Cardiac muscle cell (in vitro differentiated cells and primary cell): Measurements from ENCODE around the gene TPO. TPM values are rescaled to one million over a fixed set of nuclear protein-coding genes. Genes with fewer than 3 reads are reported as not detected.
"Not testable (repeated sequence)": the region's sequence is repeated elsewhere in the genome, so short reads cannot be mapped to it uniquely, and the experiment has no call there.

Experiments
- DNase-seq, 2 donors: peaks; one replicate each; pipeline versions ENCODE4 v3.0.0 to v3.0.0-alpha.2; 2010 to 2017; ENCODE audit warnings: low read depth in 1 of 2, low spot score in 1 of 2
- H3K27ac ChIP-seq: fragments of 200-600 bp; sonication (generic); 2 replicates; pipeline ENCODE4 v1.5.1; 2016
- H3K27me3 ChIP-seq: fragments of 200-600 bp; sonication (generic); 2 replicates; pipeline ENCODE4 v1.6.0; 2016; ENCODE audit warnings: control low read depth
- H3K36me3 ChIP-seq: fragments of 200-600 bp; sonication (generic); 2 replicates; pipeline ENCODE4 v1.5.1; 2016; ENCODE audit warnings: control low read depth
- H3K4me1 ChIP-seq: fragments of 200-600 bp; sonication (generic); 2 replicates; pipeline ENCODE4 v1.8.1; 2017; ENCODE audit warnings: low read depth, mild to moderate bottlenecking, mixed run types
- H3K4me3 ChIP-seq: fragments of 200-600 bp; sonication (generic); 2 replicates; pipeline ENCODE4 v1.5.1; 2016; ENCODE audit warnings: mild to moderate bottlenecking
- H3K9me3 ChIP-seq: fragments of 200-600 bp; sonication (generic); 2 replicates; pipeline ENCODE4 v1.5.1; 2017; ENCODE audit warnings: low read depth, mild to moderate bottlenecking, control low read depth
- polyA plus RNA-seq: library from polyadenylated mRNA; unstranded; fragments of >200 nt; fragmentation: Nextera tagmentation; extraction: Ambion mirVana; gene quantifications from 2 replicates; pipeline ENCODE4 v1.2.1, GENCODE V29; 2016
- total RNA-seq: library from RNA; depleted of rRNA; stranded (reverse); fragments of >200 nt; gene quantifications from 2 replicates; pipeline ENCODE4 v1.2.3, GENCODE V29; 2016
- TF ChIP-seq, protein P1 (sequence below): IDR thresholded peaks from 2 replicates; pipeline ENCODE4 v1.5.1; 2012; ENCODE audit warnings: low read depth, mild to moderate bottlenecking, low read length

The TPO gene
- total and polyA plus RNA-seq, 2 experiments from 2014 or later, result 0.46 to 0.71 TPM

DNA sequence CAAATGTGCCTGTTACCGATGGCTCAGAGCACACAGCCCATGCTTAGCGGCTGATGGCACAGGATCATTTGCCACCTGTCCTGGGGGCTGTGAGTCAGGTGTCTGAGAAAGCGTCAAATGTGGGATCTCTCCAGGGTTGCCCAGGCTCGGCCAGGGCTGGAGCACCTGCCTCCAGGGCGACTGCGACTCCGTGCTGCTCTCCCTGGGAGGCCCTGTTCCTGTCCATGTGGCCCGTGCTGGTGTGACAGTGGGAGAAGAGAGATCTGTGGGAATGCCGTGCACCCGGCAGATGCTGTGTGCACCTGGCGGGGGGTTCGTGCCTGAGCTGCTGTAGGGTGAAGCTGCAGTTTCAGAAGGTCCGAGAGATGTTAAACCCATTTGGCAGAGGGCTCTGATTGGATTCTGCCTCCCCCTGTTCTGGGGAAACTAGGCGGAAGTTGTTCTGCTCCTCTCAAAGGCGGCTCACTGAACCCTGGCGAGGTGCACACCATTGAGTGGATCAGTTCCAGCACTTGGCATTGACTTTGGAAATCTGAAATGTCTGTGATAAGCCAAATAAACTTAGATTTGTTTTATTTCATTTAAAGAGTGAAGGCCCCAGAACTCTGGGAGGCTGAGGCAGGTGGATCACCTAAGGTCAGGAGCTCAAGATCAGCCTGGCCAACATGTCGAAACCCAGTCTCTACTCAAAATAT lies 34.7 kb upstream of the TPO start:
- H3K27ac ChIP-seq, result no peak overlapping the region
- DNase-seq, result no peak
- H3K4me1 ChIP-seq, result no peaks in the 10 kb centered on the region
- TF ChIP-seq, protein P1, sequence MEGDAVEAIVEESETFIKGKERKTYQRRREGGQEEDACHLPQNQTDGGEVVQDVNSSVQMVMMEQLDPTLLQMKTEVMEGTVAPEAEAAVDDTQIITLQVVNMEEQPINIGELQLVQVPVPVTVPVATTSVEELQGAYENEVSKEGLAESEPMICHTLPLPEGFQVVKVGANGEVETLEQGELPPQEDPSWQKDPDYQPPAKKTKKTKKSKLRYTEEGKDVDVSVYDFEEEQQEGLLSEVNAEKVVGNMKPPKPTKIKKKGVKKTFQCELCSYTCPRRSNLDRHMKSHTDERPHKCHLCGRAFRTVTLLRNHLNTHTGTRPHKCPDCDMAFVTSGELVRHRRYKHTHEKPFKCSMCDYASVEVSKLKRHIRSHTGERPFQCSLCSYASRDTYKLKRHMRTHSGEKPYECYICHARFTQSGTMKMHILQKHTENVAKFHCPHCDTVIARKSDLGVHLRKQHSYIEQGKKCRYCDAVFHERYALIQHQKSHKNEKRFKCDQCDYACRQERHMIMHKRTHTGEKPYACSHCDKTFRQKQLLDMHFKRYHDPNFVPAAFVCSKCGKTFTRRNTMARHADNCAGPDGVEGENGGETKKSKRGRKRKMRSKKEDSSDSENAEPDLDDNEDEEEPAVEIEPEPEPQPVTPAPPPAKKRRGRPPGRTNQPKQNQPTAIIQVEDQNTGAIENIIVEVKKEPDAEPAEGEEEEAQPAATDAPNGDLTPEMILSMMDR, result no peak
- H3K36me3 ChIP-seq, result no peaks in the 10 kb centered on the region
- H3K4me3 ChIP-seq, result no peak overlapping the region
- H3K9me3 ChIP-seq, result no peaks in the 10 kb centered on the region
- no peaks in the 10 kb centered on the region for H3K27me3 ChIP-seq

DNA sequence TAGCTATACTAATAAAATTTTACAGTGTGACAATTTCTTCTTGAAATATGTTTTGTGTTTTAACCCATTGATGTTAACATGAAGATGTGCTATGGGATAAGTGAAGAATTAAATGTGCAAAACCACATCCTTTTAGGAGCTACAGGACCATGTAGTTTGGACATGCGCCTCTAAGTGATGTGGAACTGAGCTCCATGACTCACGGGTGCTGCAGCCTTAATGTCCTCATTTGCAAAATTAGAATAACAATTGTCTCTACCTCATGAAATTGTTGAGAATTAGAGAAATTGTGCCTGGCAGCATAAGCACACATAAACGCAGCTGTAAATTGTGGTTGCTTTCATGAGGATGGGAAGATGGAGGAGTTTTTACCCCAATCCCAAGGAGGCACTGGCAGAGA lies 31.6 kb upstream of the TPO start:
- H3K9me3 ChIP-seq, result no peaks in the 10 kb centered on the region
- TF ChIP-seq, protein P1, result no peak

DNA sequence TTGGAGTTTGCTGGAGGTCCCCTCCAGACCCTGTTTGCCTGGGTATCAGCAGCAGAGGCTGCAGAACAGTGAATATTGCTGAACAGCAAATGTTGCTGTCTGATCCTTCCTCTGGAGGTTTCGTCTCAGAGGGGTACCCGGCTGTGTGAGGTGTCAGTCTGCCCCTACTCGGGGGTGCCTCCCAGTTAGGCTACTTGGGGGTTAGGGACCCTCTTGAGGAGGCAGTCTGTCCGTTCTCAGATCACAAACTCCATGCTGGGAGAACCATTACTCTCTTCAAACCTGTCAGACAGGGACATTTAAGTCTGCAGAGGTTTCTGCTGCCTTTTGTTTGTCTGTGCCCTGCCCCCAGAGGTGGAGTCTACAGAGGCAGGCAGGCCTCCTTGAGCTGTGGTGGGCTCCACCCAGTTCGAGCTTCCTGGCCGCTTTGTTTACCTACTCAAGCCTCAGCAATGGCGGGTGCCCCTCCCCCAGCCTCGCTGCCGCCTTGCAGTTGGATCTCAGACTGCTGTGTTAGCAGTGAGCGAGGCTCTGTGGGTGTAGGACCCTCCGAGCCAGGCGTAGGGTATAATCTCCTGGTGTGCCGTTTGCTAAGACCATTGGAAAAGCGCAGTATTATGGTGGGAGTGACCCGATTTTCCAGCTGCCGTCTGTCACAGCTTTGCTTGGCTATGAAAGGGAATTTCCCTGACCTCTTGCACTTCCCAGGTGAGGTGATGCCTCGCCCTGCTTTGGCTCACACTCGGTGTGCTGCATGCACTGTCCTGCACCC lies 25.1 kb upstream of the TPO start:
- DNase-seq, H3K27me3 ChIP-seq, H3K36me3 ChIP-seq, H3K27ac ChIP-seq, H3K4me1 ChIP-seq, H3K4me3 ChIP-seq, H3K9me3 ChIP-seq: not testable (repeated sequence)

More for the DNA sequence above, 31.6 kb upstream of the TPO start:
- no peak overlapping the region for H3K4me3 ChIP-seq
- no peaks in the 10 kb centered on the region for H3K27me3 ChIP-seq
- no peaks in the 10 kb centered on the region for H3K4me1 ChIP-seq
- H3K27ac ChIP-seq, result no peak overlapping the region
- DNase-seq, result no peak
- no peaks in the 10 kb centered on the region for H3K36me3 ChIP-seq

DNA sequence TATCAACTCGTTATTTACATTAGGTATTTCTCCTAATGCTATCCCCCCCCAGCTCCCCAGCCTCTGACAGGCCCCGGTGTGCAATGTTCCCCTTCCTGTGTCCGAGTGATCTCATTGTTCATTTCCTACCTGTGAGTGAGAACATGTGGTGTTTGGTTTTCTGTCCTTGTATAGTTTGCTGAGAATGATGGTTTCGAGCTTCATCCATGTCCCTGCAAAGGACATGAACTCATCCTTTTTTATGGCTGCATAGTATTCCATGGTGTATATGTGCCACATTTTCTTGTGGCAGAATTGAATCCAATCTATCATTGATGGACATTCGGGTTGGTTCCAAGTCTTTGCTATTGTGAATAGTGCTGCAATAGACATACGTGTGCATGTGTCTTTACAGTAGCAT lies 23.1 kb upstream of the TPO start:
- DNase-seq, H3K9me3 ChIP-seq, H3K4me1 ChIP-seq, H3K36me3 ChIP-seq, H3K27ac ChIP-seq, H3K27me3 ChIP-seq, H3K4me3 ChIP-seq: not testable (repeated sequence)

DNA sequence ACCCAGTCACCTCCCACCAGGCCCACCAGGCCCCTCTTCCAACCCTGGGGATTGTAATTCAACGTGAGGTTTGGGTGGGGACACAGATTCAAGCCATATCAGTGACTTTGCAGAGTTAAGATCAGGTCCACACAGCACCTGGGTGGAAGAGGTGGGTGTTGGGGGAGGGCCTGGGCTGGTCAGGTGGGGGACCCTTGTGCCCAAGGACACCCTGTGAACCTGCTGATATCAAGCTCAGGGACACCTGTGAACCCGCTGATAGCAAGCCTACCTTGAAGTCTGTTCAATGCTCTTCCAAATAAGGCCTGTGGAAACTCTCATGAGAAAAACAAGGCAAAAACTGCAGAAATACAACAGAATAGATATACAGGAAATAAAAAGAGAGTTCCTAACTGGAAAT lies 19.9 kb upstream of the TPO start:
- no peak overlapping the region for H3K4me3 ChIP-seq
- no peak overlapping the region for H3K27ac ChIP-seq
- no peaks in the 10 kb centered on the region for H3K36me3 ChIP-seq
- no peak for DNase-seq
- TF ChIP-seq, protein P1, result no peak
- no peaks in the 10 kb centered on the region for H3K4me1 ChIP-seq
- H3K27me3 ChIP-seq, result no peaks in the 10 kb centered on the region
- H3K9me3 ChIP-seq, result no peaks in the 10 kb centered on the region

DNA sequence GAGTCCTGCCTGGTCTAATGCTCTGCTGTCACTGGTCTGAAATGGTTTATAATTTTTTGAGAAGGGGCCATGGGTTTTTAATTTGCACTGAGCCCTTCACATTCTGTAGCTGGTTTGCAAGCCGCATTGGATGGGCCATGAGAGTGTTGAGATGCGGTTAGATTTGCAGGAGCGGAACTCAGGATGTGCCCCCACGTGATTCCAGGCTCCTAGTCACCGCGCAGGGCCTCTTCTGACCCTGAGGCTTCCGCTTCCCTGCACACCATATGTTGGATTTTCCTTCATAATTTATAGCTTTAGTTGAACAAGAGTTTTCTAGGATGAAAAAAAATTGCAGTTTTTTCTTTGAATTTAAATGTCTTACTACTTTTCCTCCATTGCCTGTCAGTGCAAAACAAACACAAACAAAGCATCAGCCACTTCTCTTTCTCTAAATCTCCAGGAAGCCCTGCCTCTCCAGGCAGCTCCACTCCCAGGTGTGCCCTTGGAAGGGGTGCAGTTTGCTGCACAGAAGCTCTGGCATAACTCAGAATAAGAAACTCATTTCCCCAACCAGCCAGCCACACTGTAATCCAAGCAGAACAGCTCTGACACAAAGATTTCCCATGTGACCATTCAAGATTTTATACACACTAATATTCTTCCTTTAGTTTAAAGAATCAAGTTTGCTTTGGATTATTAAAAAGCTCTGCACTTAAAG lies 18.4 kb upstream of the TPO start:
- Histone ChIP-seq H3K36me3 (no peaks in the 10 kb centered on the region), H3K4me1 (peaks cover 4% of the 10 kb centered on the region), H3K27me3 (no peaks in the 10 kb centered on the region), H3K4me3 (no peak overlapping the region), H3K9me3 (no peaks in the 10 kb centered on the region), H3K27ac (no peak overlapping the region)
- TF ChIP-seq, protein P1, result no peak
- DNase-seq, result no peak
